ENCODE results near the gene FAM83G.
"Not testable (repeated sequence)": the region's sequence is repeated elsewhere in the genome, so short reads cannot be mapped to it uniquely, and the experiment has no call there.

The FAM83G gene

GRCh38 chr17:18937981-18938691, 66.4 kb downstream of the FAM83G start:
- Histone ChIP-seq H3K4me3 (no peak overlapping the region), H3K27ac (no peak overlapping the region), H3K36me3 (ENCODE audit: insufficient read depth, low read length) (no peaks in the 10 kb centered on the region), H3K9me3 (ENCODE audit: low read depth, low read length) (no peaks in the 10 kb centered on the region), H3K9ac (ENCODE audit: insufficient read length) (no peak overlapping the region)
- DNase-seq (ENCODE audit: low read depth, low spot score), result no peak
- TF ChIP-seq EZH2 (IDR thresholded peaks at IDR 0.05) (no peak), FOXP2 (optimal IDR thresholded peaks at IDR 0.05; ENCODE audit: control extremely low read depth, extremely low read length, insufficient read depth) (no peak), POLR2AphosphoS5 (IDR thresholded peaks at IDR 0.05; ENCODE audit: borderline replicate concordance, low read depth, low read length) (no peak)

DNA sequence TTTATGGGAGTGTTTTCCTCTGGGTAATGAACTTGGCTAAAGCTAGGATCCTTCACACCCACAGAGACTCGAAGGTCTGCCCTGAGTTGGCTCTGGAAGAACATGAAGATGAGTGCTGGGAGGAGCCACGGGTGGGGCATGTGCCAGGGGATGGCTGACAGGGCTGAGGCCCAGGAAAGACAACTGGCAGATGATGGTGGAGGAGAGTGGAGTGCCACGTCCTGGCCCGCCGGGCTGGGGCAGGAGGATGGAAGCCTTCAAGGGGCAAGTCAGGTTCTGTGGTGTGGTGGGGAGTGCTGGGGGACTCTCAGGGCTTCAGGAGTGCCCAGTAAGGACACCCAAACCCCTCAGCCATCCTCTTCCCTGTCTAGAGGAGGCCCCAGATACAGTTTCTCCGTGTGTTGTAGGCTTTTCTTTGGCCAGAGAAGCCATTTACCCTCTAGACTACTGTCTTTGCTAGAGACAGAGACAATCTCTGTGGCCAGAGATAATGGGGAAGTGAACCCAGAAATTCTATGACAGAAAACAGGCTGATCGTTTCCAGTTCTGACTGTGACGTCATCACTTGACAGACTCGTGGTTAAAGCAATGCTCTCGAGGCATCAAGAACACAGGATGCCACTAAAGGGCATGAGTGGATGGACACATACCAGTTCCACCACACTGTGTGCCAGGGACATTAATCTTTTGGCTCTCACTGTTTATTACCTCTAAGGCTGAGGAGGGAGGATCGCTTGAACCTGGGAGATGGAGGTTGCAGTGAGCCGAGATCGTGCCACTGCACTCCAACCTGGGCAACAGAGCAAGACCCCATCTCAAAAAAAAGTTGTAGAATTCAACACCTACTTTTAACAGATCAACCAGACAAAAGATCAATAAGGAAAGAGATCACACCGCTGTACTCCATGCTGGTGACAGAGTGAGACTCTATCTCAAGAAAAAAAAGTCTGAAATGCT, 71.2 kb downstream of the FAM83G start:
- DNase-seq (ENCODE audit: low read depth, low spot score), result no peak
- no peak overlapping the region for H3K27ac ChIP-seq
- H3K4me3 ChIP-seq, result no peak overlapping the region
- peaks cover 22% of the 10 kb centered on the region for H3K36me3 ChIP-seq (ENCODE audit: insufficient read depth, low read length)
- no peaks in the 10 kb centered on the region for H3K9me3 ChIP-seq (ENCODE audit: low read depth, low read length)
- no peak for TF ChIP-seq POLR2AphosphoS5 (IDR thresholded peaks at IDR 0.05; ENCODE audit: borderline replicate concordance, low read depth, low read length)
- TF ChIP-seq FOXP2 (optimal IDR thresholded peaks at IDR 0.05; ENCODE audit: control extremely low read depth, extremely low read length, insufficient read depth), result no peak
- TF ChIP-seq EZH2 (IDR thresholded peaks at IDR 0.05), result no peak
- no peak overlapping the region for H3K9ac ChIP-seq (ENCODE audit: insufficient read length)

- Histone ChIP-seq H3K9me3 (ENCODE audit: low read depth, low read length) (no peaks in the 10 kb centered on the region), H3K27ac (no peak overlapping the region), H3K9ac (ENCODE audit: insufficient read length) (no peak overlapping the region), H3K4me3 (no peak overlapping the region), H3K36me3 (ENCODE audit: insufficient read depth, low read length) (peaks cover 23% of the 10 kb centered on the region)
- no peak for DNase-seq (ENCODE audit: low read depth, low spot score)
- TF ChIP-seq EZH2 (IDR thresholded peaks at IDR 0.05), result no peak
Observed at GRCh38 chr17:18932360-18933055, 72.1 kb downstream of the FAM83G start.

DNA sequence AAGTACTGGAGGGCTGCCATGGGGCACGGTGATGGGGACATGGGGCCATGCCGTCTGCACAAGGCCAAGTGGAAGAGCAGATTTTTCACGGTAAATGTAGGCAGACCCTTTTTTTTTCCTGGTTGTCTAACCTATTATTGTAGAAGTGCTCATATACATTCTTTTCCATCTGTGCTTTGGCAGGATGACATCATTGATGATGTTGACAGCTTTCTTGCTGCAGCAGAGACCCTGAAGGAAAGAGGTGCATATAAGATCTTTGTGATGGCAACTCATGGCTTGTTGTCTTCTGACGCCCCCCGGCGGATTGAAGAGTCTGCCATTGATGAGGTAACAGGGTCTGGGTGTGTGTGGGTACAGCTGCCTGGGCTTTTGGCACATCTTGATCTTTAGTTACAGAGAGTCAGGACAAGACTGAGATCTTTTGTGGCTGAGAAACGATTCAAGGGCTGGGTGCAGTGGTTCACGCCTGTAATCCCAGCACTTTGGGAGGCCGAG, 75.9 kb downstream of the FAM83G start:
- H3K9ac ChIP-seq (ENCODE audit: insufficient read length), result no peak overlapping the region
- no peak for TF ChIP-seq FOXP2 (optimal IDR thresholded peaks at IDR 0.05; ENCODE audit: control extremely low read depth, extremely low read length, insufficient read depth)
- no peak for TF ChIP-seq POLR2AphosphoS5 (IDR thresholded peaks at IDR 0.05; ENCODE audit: borderline replicate concordance, low read depth, low read length)
- TF ChIP-seq EZH2 (IDR thresholded peaks at IDR 0.05), result no peak
- H3K27ac ChIP-seq, result no peak overlapping the region
- H3K9me3 ChIP-seq (ENCODE audit: low read depth, low read length), result no peaks in the 10 kb centered on the region
- no peak for DNase-seq (ENCODE audit: low read depth, low spot score)
- H3K4me3 ChIP-seq, result no peak overlapping the region
- peaks cover 26% of the 10 kb centered on the region for H3K36me3 ChIP-seq (ENCODE audit: insufficient read depth, low read length)

- no peak for DNase-seq (ENCODE audit: low read depth, low spot score)
- TF ChIP-seq POLR2AphosphoS5 (IDR thresholded peaks at IDR 0.05; ENCODE audit: borderline replicate concordance, low read depth, low read length) (no peak), FOXP2 (optimal IDR thresholded peaks at IDR 0.05; ENCODE audit: control extremely low read depth, extremely low read length, insufficient read depth) (no peak), EZH2 (IDR thresholded peaks at IDR 0.05) (no peak)
- H3K27ac ChIP-seq, result no peak overlapping the region
- H3K9me3 ChIP-seq (ENCODE audit: low read depth, low read length), result no peaks in the 10 kb centered on the region
- H3K9ac ChIP-seq (ENCODE audit: insufficient read length), result no peak overlapping the region
- H3K36me3 ChIP-seq (ENCODE audit: insufficient read depth, low read length), result peaks cover 16% of the 10 kb centered on the region
- no peak overlapping the region for H3K4me3 ChIP-seq
Observed at GRCh38 chr17:18925187-18925586, 79.4 kb downstream of the FAM83G start.

GRCh38 chr17:18922596-18922995, 82.0 kb downstream of the FAM83G start:
- H3K9me3 ChIP-seq (ENCODE audit: low read depth, low read length); H3K4me3 ChIP-seq; H3K36me3 ChIP-seq (ENCODE audit: insufficient read depth, low read length); H3K27ac ChIP-seq; H3K9ac ChIP-seq (ENCODE audit: insufficient read length); DNase-seq (ENCODE audit: low read depth, low spot score): not testable (repeated sequence)

GRCh38 chr17:18921912-18922451, 82.6 kb downstream of the FAM83G start:
- H3K36me3 ChIP-seq (ENCODE audit: insufficient read depth, low read length), result peaks cover 8% of the 10 kb centered on the region; the same call in 1 of the 2 replicates
- TF ChIP-seq FOXP2 (optimal IDR thresholded peaks at IDR 0.05; ENCODE audit: control extremely low read depth, extremely low read length, insufficient read depth), result no peak
- no peak for TF ChIP-seq EZH2 (IDR thresholded peaks at IDR 0.05)
- H3K9ac ChIP-seq (ENCODE audit: insufficient read length), result no peak overlapping the region
- no peak overlapping the region for H3K27ac ChIP-seq
- H3K4me3 ChIP-seq, result no peak overlapping the region
- DNase-seq (ENCODE audit: low read depth, low spot score), result no peak
- H3K9me3 ChIP-seq (ENCODE audit: low read depth, low read length), result no peaks in the 10 kb centered on the region

DNA sequence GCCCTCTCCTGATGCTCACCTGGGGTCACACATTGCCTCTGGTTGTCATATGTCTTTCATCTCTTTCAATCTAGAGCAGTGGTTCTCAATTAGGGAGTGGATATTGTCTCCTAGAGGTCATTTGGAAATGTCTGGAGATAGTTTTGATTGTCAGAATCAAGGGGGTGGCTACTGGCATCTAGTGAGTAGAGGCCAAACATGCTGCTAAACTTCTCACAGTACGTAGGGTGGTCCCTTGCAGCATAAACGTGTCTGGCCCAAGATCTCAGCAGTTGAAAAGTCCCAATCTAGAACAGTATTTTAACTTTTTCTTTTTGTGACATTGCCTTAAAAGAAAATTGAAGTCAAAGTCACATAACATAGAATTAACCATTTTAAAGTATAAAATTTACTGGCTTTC, 83.1 kb downstream of the FAM83G start:
- Histone ChIP-seq H3K36me3 (ENCODE audit: insufficient read depth, low read length) (peaks cover 12% of the 10 kb centered on the region; the same call in 1 of the 2 replicates), H3K9me3 (ENCODE audit: low read depth, low read length) (no peaks in the 10 kb centered on the region), H3K9ac (ENCODE audit: insufficient read length) (no peak overlapping the region), H3K27ac (no peak overlapping the region), H3K4me3 (no peak overlapping the region)
- TF ChIP-seq POLR2AphosphoS5 (IDR thresholded peaks at IDR 0.05; ENCODE audit: borderline replicate concordance, low read depth, low read length) (no peak), FOXP2 (optimal IDR thresholded peaks at IDR 0.05; ENCODE audit: control extremely low read depth, extremely low read length, insufficient read depth) (no peak), EZH2 (IDR thresholded peaks at IDR 0.05) (no peak)
- no peak for DNase-seq (ENCODE audit: low read depth, low spot score)
